HG03575 (cell line): ENCODE data around the gene MTRR.

Experiments
- ATAC-seq: cut with Tn5 transposase; IDR thresholded peaks from one replicate; pipeline ENCODE4 v1.9.1; 2021; ENCODE audit not compliant: unreplicated experiment, insufficient number of reproducible peaks, low FRiP score; ENCODE audit errors: extremely low read depth

The MTRR gene

DNA sequence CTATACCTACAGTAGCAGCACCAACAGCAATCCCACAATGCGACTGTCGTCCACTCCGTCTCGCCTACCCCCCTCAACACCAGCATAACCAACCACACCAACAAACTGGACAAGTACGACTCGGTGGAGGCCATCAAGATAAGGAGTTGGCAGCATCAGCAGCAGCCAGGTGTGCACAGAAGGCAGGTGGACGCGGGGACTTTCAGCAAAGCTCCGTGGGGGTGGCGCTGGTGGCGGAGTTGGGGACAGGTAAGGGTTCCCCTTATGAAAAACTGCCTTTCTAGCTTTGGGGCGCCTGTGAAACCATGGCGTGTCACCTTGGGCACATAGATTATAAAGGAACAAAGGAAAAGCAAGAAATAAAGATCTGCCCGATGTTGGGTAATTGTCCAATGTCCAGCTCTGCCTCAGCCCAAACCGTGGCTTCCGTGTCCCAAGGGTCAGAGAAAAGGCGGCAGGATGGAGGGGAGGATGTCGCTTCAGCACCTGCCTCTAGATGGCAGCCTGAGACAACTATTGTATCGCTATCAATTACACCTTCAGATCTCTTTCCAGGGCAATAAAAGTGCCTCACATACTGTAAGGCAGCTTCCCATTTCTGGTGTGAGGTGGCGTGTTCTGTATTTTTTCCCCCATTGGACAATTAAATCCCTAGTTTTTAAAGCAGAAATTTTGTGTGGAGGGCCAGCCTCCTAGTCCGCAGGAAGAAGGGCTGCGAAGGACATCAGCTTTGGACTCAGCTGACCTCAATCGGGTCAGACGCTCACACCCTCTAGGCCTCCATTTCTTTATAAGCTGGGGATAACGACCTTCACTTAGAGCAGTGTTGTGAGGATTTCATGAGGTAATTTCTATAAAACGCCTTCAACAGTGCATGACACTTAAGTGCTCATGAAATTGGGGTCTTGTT is 58.8 kb downstream of the MTRR start:
- no peak for ATAC-seq

DNA sequence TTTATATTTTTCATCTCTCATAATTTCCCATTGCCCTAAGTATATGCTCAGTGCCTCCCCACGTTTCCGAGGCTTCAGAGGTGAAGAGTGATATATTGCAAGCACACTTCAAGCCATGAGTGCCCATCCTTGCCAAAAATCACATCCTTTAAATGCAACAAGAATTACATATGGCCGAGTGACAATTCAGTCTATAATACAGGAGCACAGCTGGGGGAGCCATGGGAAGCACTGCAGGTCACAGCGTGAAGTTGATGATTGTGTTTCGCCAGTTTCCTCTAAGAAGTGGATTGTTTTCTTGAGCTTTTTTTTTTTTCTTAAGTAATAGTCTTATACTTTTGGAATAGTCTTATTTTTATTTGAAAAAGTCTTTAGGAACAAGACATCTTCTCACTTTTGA is 61.1 kb downstream of the MTRR start:
- ATAC-seq, result no peak

- no peak for ATAC-seq
Observed at GRCh38 chr5:7941692-7942091, 72.7 kb downstream of the MTRR start.

DNA sequence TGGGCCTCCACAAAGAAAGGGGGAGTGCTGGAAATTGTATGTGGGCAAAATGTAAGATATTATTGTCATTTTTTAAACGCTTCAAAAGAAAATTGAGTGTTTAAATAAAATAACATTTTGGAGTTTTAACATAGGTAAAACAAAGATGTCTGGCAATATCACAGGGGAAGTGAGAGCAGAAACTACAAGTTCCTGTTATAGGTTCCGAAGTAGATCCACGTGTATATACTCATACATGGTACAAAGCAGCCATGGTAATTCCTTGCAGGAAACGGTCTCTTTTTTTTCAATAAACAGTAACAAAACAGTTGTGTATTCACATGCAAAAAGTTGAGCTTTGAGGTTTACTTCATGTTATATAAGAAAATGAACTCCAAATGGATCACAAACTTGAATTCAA is 78.4 kb downstream of the MTRR start:
- no peak for ATAC-seq
